Osteocyte (in vitro differentiated cells): ENCODE measurements around the gene LKAAEAR1. TPM values are rescaled to one million over a fixed set of nuclear protein-coding genes. Genes with fewer than 3 reads are reported as not detected.
A peak's percentile ranks its signal among the peaks of the same experiment; 100 is the strongest.

ENCODE experiments used
- DNase-seq: peaks from one replicate; pipeline ENCODE4 v3.0.0; 2021; ENCODE audit warnings: mixed read lengths; ENCODE audit not compliant: unreplicated experiment; ENCODE audit errors: extremely low spot score
- H3K27ac Mint-ChIP-seq: one replicate; pipeline ENCODE4 v1.8.0; 2021; ENCODE audit warnings: mild to moderate bottlenecking, mixed read lengths; ENCODE audit not compliant: unreplicated experiment
- H3K27me3 Mint-ChIP-seq: one replicate; pipeline ENCODE4 v1.8.0; 2021; ENCODE audit warnings: mixed read lengths; ENCODE audit not compliant: unreplicated experiment
- H3K36me3 Mint-ChIP-seq: one replicate; pipeline ENCODE4 v1.8.0; 2021; ENCODE audit warnings: mixed read lengths; ENCODE audit not compliant: unreplicated experiment
- H3K4me1 Mint-ChIP-seq: one replicate; pipeline ENCODE4 v1.8.0; 2021; ENCODE audit warnings: mixed read lengths; ENCODE audit not compliant: unreplicated experiment
- H3K4me3 Mint-ChIP-seq: one replicate; pipeline ENCODE4 v1.8.0; 2021; ENCODE audit warnings: mild to moderate bottlenecking, moderate library complexity, mixed read lengths; ENCODE audit not compliant: unreplicated experiment
- H3K9me3 Mint-ChIP-seq: one replicate; pipeline ENCODE4 v1.8.0; 2021; ENCODE audit warnings: mixed read lengths; ENCODE audit not compliant: unreplicated experiment
- CTCF ChIP-seq: fragments of 200-600 bp; sonication (generic); IDR thresholded peaks from 2 replicates; pipeline ENCODE4 v1.5.0; 2021; ENCODE audit warnings: antibody characterized with exemption, mild to moderate bottlenecking, moderate library complexity
- total RNA-seq: library from RNA; stranded (reverse); gene quantifications from 2 replicates; pipeline ENCODE4 v1.2.1, GENCODE V29; 2021

Gene LKAAEAR1
- total RNA-seq, 1 donor from 2014 or later, result not detected

GRCh38 chr20:64051561-64052325 is 32.5 kb downstream of the LKAAEAR1 start:
- Mint-ChIP-seq H3K27me3 (no peaks in the 10 kb centered on the region), H3K36me3 (no peaks in the 10 kb centered on the region), H3K9me3 (no peaks in the 10 kb centered on the region), H3K27ac (peak overlapping the region; percentile 45), H3K4me1 (peaks cover 33% of the 10 kb centered on the region), H3K4me3 (no peak overlapping the region)
- TF ChIP-seq CTCF, result no peak
- no peak for DNase-seq

- no peaks in the 10 kb centered on the region for H3K9me3 Mint-ChIP-seq
- H3K4me1 Mint-ChIP-seq, result peaks cover 33% of the 10 kb centered on the region
- H3K36me3 Mint-ChIP-seq, result no peaks in the 10 kb centered on the region
- TF ChIP-seq CTCF, result no peak
- H3K27me3 Mint-ChIP-seq, result no peaks in the 10 kb centered on the region
- DNase-seq, result no peak
- no peak overlapping the region for H3K27ac Mint-ChIP-seq
- H3K4me3 Mint-ChIP-seq, result no peak overlapping the region
Observed at GRCh38 chr20:64051033-64051452, 33.2 kb downstream of the LKAAEAR1 start.

- Mint-ChIP-seq H3K27me3 (no peaks in the 10 kb centered on the region), H3K36me3 (no peaks in the 10 kb centered on the region), H3K4me3 (peak overlapping the region; percentile 44), H3K4me1 (peaks cover 33% of the 10 kb centered on the region), H3K27ac (no peak overlapping the region), H3K9me3 (no peaks in the 10 kb centered on the region)
- TF ChIP-seq CTCF, result no peak
- DNase-seq, result no peak
Observed at GRCh38 chr20:64050261-64051032, 33.8 kb downstream of the LKAAEAR1 start.

- H3K36me3 Mint-ChIP-seq, result no peaks in the 10 kb centered on the region
- TF ChIP-seq CTCF, result no peak
- peaks cover 33% of the 10 kb centered on the region for H3K4me1 Mint-ChIP-seq
Observed at GRCh38 chr20:64049878-64050260, 34.3 kb downstream of the LKAAEAR1 start.

More at GRCh38 chr20:64049878-64050260, 34.3 kb downstream of the LKAAEAR1 start:
- H3K27me3 Mint-ChIP-seq, result no peaks in the 10 kb centered on the region
- no peak overlapping the region for H3K27ac Mint-ChIP-seq
- no peak for DNase-seq
- H3K9me3 Mint-ChIP-seq, result no peaks in the 10 kb centered on the region
- peak overlapping the region; percentile 50 for H3K4me3 Mint-ChIP-seq
